Activated naive CD8-positive, alpha-beta T cell treated with anti-CD3 and anti-CD28 coated beads, Interleukin-2, amount 50 U/mL, for 24 hours (primary cell): Measurements from ENCODE around the gene RFX1.

Source experiments
- ATAC-seq: fragments of 150-1000 bp; cut with Tn5 transposase; one replicate; pipeline ENCODE4 v1.10.0; 2021
- DNase-seq: peaks from one replicate; pipeline ENCODE4 v3.0.0; 2021
- H3K27ac Mint-ChIP-seq: one replicate; pipeline ENCODE4 v1.8.0; 2021; ENCODE audit warnings: mild to moderate bottlenecking, mixed read lengths
- H3K27me3 Mint-ChIP-seq: one replicate; pipeline ENCODE4 v1.8.0; 2021; ENCODE audit warnings: mixed read lengths
- H3K36me3 Mint-ChIP-seq: one replicate; pipeline ENCODE4 v1.8.0; 2021; ENCODE audit warnings: low read depth, mixed read lengths
- H3K4me1 Mint-ChIP-seq: one replicate; pipeline ENCODE4 v1.8.0; 2021; ENCODE audit warnings: mixed read lengths
- H3K4me3 Mint-ChIP-seq: one replicate; pipeline ENCODE4 v1.8.0; 2021; ENCODE audit warnings: mild to moderate bottlenecking, moderate library complexity, mixed read lengths
- H3K9me3 Mint-ChIP-seq: one replicate; pipeline ENCODE4 v1.8.0; 2021; ENCODE audit warnings: mixed read lengths

RFX1 gene

GRCh38 chr19:13995017-13995728 lies 10.9 kb downstream of the RFX1 start:
- Mint-ChIP-seq H3K4me3 (no peak overlapping the region), H3K36me3 (peaks cover 18% of the 10 kb centered on the region), H3K9me3 (peaks cover 6% of the 10 kb centered on the region), H3K4me1 (peaks cover 7% of the 10 kb centered on the region), H3K27ac (no peak overlapping the region), H3K27me3 (no peaks in the 10 kb centered on the region)
- DNase-seq, result no peak
- no peak for ATAC-seq

GRCh38 chr19:13993590-13994300 lies 12.4 kb downstream of the RFX1 start:
- Mint-ChIP-seq H3K4me1 (peaks cover 16% of the 10 kb centered on the region), H3K27ac (no peak overlapping the region), H3K27me3 (no peaks in the 10 kb centered on the region), H3K9me3 (peaks cover 2% of the 10 kb centered on the region), H3K36me3 (peaks cover 18% of the 10 kb centered on the region), H3K4me3 (no peak overlapping the region)
- ATAC-seq, result no peak
- DNase-seq, result no peak

DNA sequence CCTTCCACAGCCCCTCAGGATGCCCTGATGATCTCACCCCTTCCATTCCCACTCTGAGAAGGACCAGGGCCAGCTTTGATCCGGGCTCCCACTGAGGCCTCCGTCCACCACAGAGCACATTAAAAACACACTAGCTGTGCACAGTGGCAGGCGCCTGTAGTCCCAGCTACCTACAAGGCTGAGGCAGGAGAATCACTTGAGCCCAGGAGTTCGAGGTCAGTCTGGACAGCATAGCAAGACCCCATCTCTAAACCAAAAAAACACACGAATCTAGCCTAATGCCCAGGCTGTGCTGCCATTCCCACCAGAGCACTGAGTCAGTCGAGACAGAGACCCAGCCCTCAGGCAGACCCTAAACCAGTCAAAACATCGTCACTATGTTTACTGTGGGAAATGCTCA lies 14.1 kb downstream of the RFX1 start:
- no peaks in the 10 kb centered on the region for H3K27me3 Mint-ChIP-seq
- H3K4me1 Mint-ChIP-seq, result peaks cover 29% of the 10 kb centered on the region
- no peak overlapping the region for H3K27ac Mint-ChIP-seq
- no peak for DNase-seq
- H3K9me3 Mint-ChIP-seq, result no peaks in the 10 kb centered on the region
- peaks cover 15% of the 10 kb centered on the region for H3K36me3 Mint-ChIP-seq
- no peak for ATAC-seq
- no peak overlapping the region for H3K4me3 Mint-ChIP-seq

- Mint-ChIP-seq H3K4me3 (no peak overlapping the region), H3K4me1 (peaks cover 48% of the 10 kb centered on the region), H3K36me3 (peaks cover 15% of the 10 kb centered on the region), H3K9me3 (no peaks in the 10 kb centered on the region), H3K27me3 (no peaks in the 10 kb centered on the region), H3K27ac (no peak overlapping the region)
- ATAC-seq (no peak), DNase-seq (no peak)
These were observed 16.0 kb downstream of the RFX1 start for GRCh38 chr19:13990085-13990484.

DNA sequence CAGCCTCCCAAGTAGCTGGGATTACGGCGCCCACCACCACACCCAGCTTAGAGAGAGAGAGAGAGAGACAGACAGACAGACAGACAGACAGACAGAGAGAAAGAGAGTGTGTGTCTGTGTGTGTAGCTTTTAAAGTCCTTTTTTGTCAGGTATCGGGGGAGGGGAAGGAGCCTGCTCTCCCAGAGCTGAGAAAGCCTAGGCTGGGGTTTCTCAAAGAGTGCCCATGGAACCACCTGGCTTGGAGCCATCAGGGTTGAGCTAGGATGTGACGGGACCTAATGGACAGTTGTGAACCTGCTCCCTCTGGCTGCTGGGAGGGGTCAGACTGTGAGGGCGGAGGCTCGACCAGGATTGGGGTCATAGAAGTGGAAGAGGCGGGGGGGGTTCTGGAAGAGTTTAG lies 16.6 kb downstream of the RFX1 start:
- peaks cover 13% of the 10 kb centered on the region for H3K36me3 Mint-ChIP-seq
- H3K27me3 Mint-ChIP-seq, result no peaks in the 10 kb centered on the region
- peaks cover 52% of the 10 kb centered on the region for H3K4me1 Mint-ChIP-seq
- DNase-seq (no peak), ATAC-seq (no peak)
- no peaks in the 10 kb centered on the region for H3K9me3 Mint-ChIP-seq
- no peak overlapping the region for H3K4me3 Mint-ChIP-seq
- no peak overlapping the region for H3K27ac Mint-ChIP-seq

GRCh38 chr19:13987101-13987890 lies 18.8 kb downstream of the RFX1 start:
- Mint-ChIP-seq H3K27me3 (no peaks in the 10 kb centered on the region), H3K9me3 (no peaks in the 10 kb centered on the region), H3K36me3 (peaks cover 13% of the 10 kb centered on the region), H3K4me1 (peaks cover 64% of the 10 kb centered on the region), H3K27ac (peak overlapping the region; percentile 94), H3K4me3 (peak overlapping the region; percentile 56)
- ATAC-seq, result no peak
- DNase-seq, result no peak

GRCh38 chr19:13986348-13986904 lies 19.7 kb downstream of the RFX1 start:
- peaks cover 64% of the 10 kb centered on the region for H3K4me1 Mint-ChIP-seq
- H3K4me3 Mint-ChIP-seq, result peak overlapping the region; percentile 56
- DNase-seq (peak; percentile 99), ATAC-seq (peak; percentile 94)
- no peaks in the 10 kb centered on the region for H3K27me3 Mint-ChIP-seq
- H3K36me3 Mint-ChIP-seq, result peaks cover 13% of the 10 kb centered on the region
- H3K9me3 Mint-ChIP-seq, result no peaks in the 10 kb centered on the region
- peak overlapping the region; percentile 94 for H3K27ac Mint-ChIP-seq

GRCh38 chr19:13985771-13986347 lies 20.3 kb downstream of the RFX1 start:
- ATAC-seq, result peak; percentile 6
- DNase-seq, result peak; percentile 26
- H3K4me3 Mint-ChIP-seq, result peak overlapping the region; percentile 32

DNA sequence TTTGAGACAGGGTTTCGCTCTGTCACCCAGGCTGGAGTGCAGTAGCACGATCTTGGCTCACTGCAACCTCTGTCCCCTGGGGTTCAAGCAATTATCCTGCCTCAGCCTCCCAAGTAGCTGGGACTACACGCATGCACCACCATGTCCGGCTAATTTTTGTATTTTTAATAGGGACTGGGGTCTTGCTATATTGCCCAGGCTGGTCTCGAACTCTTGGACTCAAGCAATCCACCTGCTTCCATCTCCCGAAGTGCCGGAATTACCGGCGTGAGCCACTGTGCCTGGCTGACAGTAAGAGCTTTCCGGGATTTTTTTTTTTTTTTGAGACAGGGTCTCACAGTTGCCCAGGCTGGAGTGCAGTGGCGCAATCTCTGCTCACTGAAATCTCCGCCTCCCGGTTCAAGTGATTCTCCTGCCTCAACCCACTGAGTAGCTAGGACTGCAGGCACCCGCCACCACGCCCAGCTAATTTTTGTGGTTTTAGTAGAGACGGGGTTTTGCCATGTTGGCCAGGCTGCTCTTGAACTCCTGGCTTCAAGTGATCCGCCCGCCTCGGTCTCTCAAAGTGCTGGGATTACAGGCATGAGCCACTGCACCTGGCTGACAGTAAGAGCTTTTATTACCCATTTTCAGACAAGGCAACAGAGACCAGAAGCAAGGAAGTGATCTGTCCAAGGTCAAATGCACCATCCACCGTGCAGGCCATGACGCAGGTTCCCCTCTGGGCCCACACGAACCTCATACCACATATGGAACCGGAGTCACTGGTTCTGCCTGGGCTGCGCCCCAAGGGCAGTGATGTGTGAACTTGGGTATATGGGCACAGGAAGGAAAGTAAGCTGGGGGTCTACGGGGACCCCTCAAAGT lies 21.0 kb downstream of the RFX1 start:
- no peak for ATAC-seq

More at GRCh38 chr19:13985771-13986347, 20.3 kb downstream of the RFX1 start:
- Mint-ChIP-seq H3K27me3 (no peaks in the 10 kb centered on the region), H3K36me3 (peaks cover 13% of the 10 kb centered on the region), H3K4me1 (peaks cover 62% of the 10 kb centered on the region), H3K9me3 (no peaks in the 10 kb centered on the region), H3K27ac (peak overlapping the region; percentile 94)

GRCh38 chr19:13984186-13984585 lies 21.9 kb downstream of the RFX1 start:
- H3K36me3 Mint-ChIP-seq, result peaks cover 6% of the 10 kb centered on the region
- DNase-seq (no peak), ATAC-seq (no peak)
- no peaks in the 10 kb centered on the region for H3K9me3 Mint-ChIP-seq
- H3K4me3 Mint-ChIP-seq, result no peak overlapping the region
- no peaks in the 10 kb centered on the region for H3K27me3 Mint-ChIP-seq
- H3K4me1 Mint-ChIP-seq, result peaks cover 59% of the 10 kb centered on the region
- H3K27ac Mint-ChIP-seq, result no peak overlapping the region

More for the DNA sequence above, 21.0 kb downstream of the RFX1 start:
- H3K4me1 Mint-ChIP-seq, result peaks cover 61% of the 10 kb centered on the region
- peak overlapping the region; percentile 94 for H3K27ac Mint-ChIP-seq
- DNase-seq, result no peak
- H3K4me3 Mint-ChIP-seq, result peak overlapping the region; percentile 32
- H3K36me3 Mint-ChIP-seq, result peaks cover 13% of the 10 kb centered on the region
- no peaks in the 10 kb centered on the region for H3K27me3 Mint-ChIP-seq
- no peaks in the 10 kb centered on the region for H3K9me3 Mint-ChIP-seq

GRCh38 chr19:13983213-13983889 lies 22.8 kb downstream of the RFX1 start:
- ATAC-seq (no peak), DNase-seq (peak; percentile 22)
- H3K27me3 Mint-ChIP-seq, result no peaks in the 10 kb centered on the region
- peaks cover 54% of the 10 kb centered on the region for H3K4me1 Mint-ChIP-seq
- H3K4me3 Mint-ChIP-seq, result no peak overlapping the region
- no peak overlapping the region for H3K27ac Mint-ChIP-seq
- no peaks in the 10 kb centered on the region for H3K9me3 Mint-ChIP-seq
- no peaks in the 10 kb centered on the region for H3K36me3 Mint-ChIP-seq

DNA sequence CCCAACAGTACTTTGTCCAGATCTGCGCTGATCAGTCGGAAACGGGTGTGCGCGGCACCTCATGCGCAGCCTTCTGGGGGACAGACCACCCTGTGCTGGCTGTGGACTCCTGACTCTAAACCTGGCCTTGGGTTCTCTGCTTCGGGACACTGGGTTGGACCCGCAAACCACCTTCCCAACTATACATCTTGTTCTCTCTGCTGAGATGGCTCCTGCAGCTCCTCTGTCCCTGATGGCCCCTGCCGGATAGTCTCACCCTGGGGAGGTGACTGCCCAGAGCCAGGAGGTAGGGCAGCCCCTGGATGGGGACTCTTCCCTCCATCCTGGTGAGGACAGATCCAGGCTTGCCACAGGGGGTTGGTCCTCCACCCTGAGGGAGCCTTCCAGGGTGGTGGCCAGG lies 23.3 kb downstream of the RFX1 start:
- no peaks in the 10 kb centered on the region for H3K36me3 Mint-ChIP-seq
- no peak overlapping the region for H3K27ac Mint-ChIP-seq
- peaks cover 52% of the 10 kb centered on the region for H3K4me1 Mint-ChIP-seq
- H3K27me3 Mint-ChIP-seq, result no peaks in the 10 kb centered on the region
- ATAC-seq, result no peak
- DNase-seq, result no peak
- no peak overlapping the region for H3K4me3 Mint-ChIP-seq
- H3K9me3 Mint-ChIP-seq, result no peaks in the 10 kb centered on the region

DNA sequence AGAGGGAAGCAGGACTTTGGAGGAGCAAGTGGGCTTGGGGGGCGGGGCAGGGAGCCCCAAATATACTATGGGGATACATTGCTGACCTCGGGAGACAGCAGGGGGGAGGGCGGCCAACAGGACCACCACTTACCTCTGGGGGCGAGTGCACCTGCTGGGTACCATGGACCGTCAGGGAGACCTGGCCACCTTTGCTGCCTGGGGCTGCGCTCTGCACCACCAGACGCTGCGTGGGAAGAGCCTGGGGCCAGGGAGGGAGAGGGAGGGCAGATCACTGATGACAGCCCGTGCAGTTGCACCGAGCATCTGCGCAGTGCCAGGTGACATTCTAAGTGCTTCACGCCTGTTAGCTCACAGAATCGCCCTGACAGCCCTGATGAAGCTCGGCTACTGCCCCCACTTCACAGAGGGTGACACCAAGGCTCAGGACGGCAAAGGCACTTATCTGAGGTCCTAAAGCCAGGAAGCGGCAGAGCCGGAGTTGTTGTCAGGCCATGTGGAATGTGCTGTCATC lies 24.1 kb downstream of the RFX1 start:
- ATAC-seq (no peak), DNase-seq (no peak)
- Mint-ChIP-seq H3K36me3 (no peaks in the 10 kb centered on the region), H3K27ac (no peak overlapping the region), H3K4me1 (peaks cover 45% of the 10 kb centered on the region), H3K4me3 (no peak overlapping the region), H3K9me3 (no peaks in the 10 kb centered on the region), H3K27me3 (no peaks in the 10 kb centered on the region)
